Ovary (tissue), 9 donors: ENCODE data around the gene EID3. TPM values are rescaled to one million over a fixed set of nuclear protein-coding genes. Genes with fewer than 3 reads are reported as not detected.

Experiments
- DNase-seq, 5 donors: peaks; one replicate each; pipeline ENCODE4 v3.0.0-alpha.2; 2019 to 2020
- H3K27ac ChIP-seq, 2 donors: fragments of 200-600 bp; one replicate each; pipeline versions ENCODE4 v1.5.1 to v1.8.0; 2019 to 2022
- H3K27me3 ChIP-seq: fragments of 200-600 bp; one replicate; pipeline ENCODE4 v1.8.0; 2022
- H3K36me3 ChIP-seq: fragments of 200-600 bp; sonication (generic); one replicate; pipeline ENCODE4 v1.5.1; 2019
- H3K4me1 ChIP-seq: one replicate; pipeline ENCODE4 v1.8.1; 2013; ENCODE audit warnings: mild to moderate bottlenecking, moderate library complexity; ENCODE audit not compliant: insufficient read depth
- H3K4me3 ChIP-seq: fragments of 200-600 bp; sonication (generic); one replicate; pipeline ENCODE4 v1.5.1; 2017
- H3K9me3 ChIP-seq, 2 donors: fragments of 200-600 bp in 1 of 2; sonication (generic) in 1 of 2; one replicate each; pipeline versions ENCODE4 v1.5.1 to v1.8.1; 2013 to 2019; ENCODE audit warnings: mild to moderate bottlenecking in 1 of 2, moderate library complexity in 1 of 2
- EP300 ChIP-seq: sonication (generic); formaldehyde crosslinking; IDR thresholded peaks from one replicate; pipeline ENCODE4 v1.6.1; 2017; ENCODE audit warnings: antibody characterized with exemption
- POLR2A ChIP-seq: fragments of 450-650 bp; IDR thresholded peaks from one replicate; pipeline ENCODE4 v1.6.1; 2017; ENCODE audit warnings: antibody characterized with exemption, mild to moderate bottlenecking, moderate library complexity
- WGBS, 3 donors: extraction: QIAGEN DNeasy Blood & Tissue Kit in 1 of 3; methylation state at CpG; one replicate each; pipeline versions ENCODE4 v1.1.5 to v1.1.7; 2013 to 2017; 5-methylcytosine and 5-hydroxymethylcytosine counted together
- intact Hi-C, 4 donors: fragments of 100-400 bp; cut with DNase I; formaldehyde crosslinking; loops; one replicate each; pipeline versions ENCODE4 v1.11.0 to v1.15.1; 2022 to 2023
- polyA plus RNA-seq, 2 donors: library from polyadenylated mRNA; stranded (reverse); fragments of 200-250 nt in 1 of 2; fragments of 350-450 nt in 1 of 2; fragmentation: Illumina TruSeq in 1 of 2; extraction: RNeasy Lipid Tissue Mini Kit (QIAGEN cat#74804) in 1 of 2; gene quantifications; one replicate each; pipeline ENCODE4 v1.2.3, GENCODE V29; 2013 to 2014
- total RNA-seq, 7 donors: library from RNA; depleted of rRNA in 2 of 7; stranded (reverse); fragments of >200 nt in 2 of 7; fragmentation: NEBNext Ultra II Directional in 3 of 7; extraction: Animal tissue kit (Norgen Biotek cat#: 25700) in 3 of 7; gene quantifications; one replicate each; pipeline versions ENCODE4 v1.1.0 to v1.2.4, GENCODE V29; 2016 to 2023
- TF ChIP-seq, protein P1 (sequence below), 3 donors: fragments of 450-650 bp in 2 of 3; fragments of 200-600 bp in 1 of 3; IDR thresholded peaks; one replicate each; pipeline versions ENCODE4 v1.5.1 to v1.8.0; 2016 to 2022; ENCODE audit warnings: antibody characterized with exemption in 3 of 3, mild to moderate bottlenecking in 1 of 3
- donor health status: DM: no; HTN: no; CAD: no; lungs with moderate emphysema.
- donor health status: DM: no; HTN: no; CAD: no.
- donor health status: Bipolar disorder and iron deficiency.
- donor health status: DM: yes; HTN: yes; CAD: no.
- donor health status: DM: no; HTN: no; CAD: no.
- donor health status: DM: yes; HTN: yes; CAD: no.

EID3 gene
- total and polyA plus RNA-seq, 9 donors = 3.0 to 23.4 (median 6.2) TPM

GRCh38 chr12:104312654-104313053 lies 9.1 kb downstream of the EID3 start:
- 98 to 100% (median 100%) methylated on average over 1 of the region's 1 CpG for WGBS, 3 donors
- H3K27ac ChIP-seq = no peak overlapping the region
- H3K4me3 ChIP-seq = no peak overlapping the region
- no peak for TF ChIP-seq EP300
- TF ChIP-seq POLR2A = no peak
- TF ChIP-seq, protein P1, sequence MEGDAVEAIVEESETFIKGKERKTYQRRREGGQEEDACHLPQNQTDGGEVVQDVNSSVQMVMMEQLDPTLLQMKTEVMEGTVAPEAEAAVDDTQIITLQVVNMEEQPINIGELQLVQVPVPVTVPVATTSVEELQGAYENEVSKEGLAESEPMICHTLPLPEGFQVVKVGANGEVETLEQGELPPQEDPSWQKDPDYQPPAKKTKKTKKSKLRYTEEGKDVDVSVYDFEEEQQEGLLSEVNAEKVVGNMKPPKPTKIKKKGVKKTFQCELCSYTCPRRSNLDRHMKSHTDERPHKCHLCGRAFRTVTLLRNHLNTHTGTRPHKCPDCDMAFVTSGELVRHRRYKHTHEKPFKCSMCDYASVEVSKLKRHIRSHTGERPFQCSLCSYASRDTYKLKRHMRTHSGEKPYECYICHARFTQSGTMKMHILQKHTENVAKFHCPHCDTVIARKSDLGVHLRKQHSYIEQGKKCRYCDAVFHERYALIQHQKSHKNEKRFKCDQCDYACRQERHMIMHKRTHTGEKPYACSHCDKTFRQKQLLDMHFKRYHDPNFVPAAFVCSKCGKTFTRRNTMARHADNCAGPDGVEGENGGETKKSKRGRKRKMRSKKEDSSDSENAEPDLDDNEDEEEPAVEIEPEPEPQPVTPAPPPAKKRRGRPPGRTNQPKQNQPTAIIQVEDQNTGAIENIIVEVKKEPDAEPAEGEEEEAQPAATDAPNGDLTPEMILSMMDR (IDR thresholded peaks at IDR 0.05) = no peak
- H3K9me3 ChIP-seq = no peaks in the 10 kb centered on the region
- DNase-seq = no peak
- peaks cover 7% of the 10 kb centered on the region for H3K4me1 ChIP-seq
- no peaks in the 10 kb centered on the region for H3K36me3 ChIP-seq
- intact Hi-C loops = no loop called here
- no peaks in the 10 kb centered on the region for H3K27me3 ChIP-seq

DNA sequence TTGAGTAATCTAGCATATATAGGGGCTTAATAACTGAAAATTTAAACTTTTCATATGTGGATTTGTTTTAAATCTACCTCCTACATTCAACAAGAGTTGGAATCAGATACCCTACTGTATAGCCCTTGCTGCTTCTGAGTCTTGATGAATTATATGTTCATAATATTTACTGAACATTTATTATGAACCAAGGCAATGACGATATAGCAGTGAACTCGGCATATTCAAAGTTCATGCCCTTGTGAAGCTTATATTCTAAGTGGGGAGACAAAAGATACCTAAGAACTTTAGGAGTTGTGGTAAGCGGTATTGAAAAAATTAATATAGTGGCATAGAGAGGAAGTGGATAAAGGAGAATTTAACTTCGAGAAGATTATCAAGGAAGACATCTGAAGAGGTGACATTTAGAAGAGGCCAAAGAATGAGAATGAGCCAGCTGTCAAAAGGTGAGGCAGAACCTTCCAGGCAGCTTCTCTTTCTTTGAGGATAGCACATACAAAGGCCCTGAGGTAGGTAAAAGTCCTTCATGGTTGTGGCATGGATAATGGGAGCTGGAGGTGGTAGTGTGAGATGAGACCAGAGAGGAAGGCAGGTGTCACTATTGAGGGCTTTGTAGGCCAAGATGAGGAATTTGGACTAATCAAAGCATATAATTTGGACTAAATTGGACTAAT lies 10.2 kb downstream of the EID3 start:
- no peaks in the 10 kb centered on the region for H3K36me3 ChIP-seq
- intact Hi-C loops = no loop called here
- H3K4me1 ChIP-seq = peaks cover 7% of the 10 kb centered on the region
- no peaks in the 10 kb centered on the region for H3K27me3 ChIP-seq
- DNase-seq = no peak
- 70 to 89% (median 78%) methylated on average over 4 of the region's 4 CpGs for WGBS, 3 donors
- H3K27ac ChIP-seq = no peak overlapping the region
- TF ChIP-seq, protein P1 (IDR thresholded peaks at IDR 0.05) = no peak
- TF ChIP-seq EP300 (no peak), POLR2A (no peak)
- no peaks in the 10 kb centered on the region for H3K9me3 ChIP-seq
- no peak overlapping the region for H3K4me3 ChIP-seq

DNA sequence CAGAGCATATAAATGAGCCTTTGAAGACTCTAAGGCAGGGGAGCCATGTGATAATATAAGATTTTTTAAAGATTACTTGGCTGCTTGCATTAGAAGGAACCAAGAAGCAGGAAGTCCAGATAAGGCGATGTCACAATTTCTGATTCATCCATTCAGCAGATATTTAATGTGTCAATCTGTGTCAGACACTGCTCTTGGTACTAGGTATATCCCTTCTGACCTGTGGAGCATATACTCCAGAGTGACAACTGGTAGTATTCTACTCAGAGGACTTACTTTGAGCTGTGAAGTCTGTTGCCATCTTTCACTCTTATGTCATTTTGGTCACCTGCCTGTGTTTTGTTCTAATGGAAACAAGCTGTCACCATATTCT lies 10.7 kb downstream of the EID3 start:
- no peak overlapping the region for H3K27ac ChIP-seq
- TF ChIP-seq, protein P1 (IDR thresholded peaks at IDR 0.05) = no peak
- TF ChIP-seq POLR2A (no peak), EP300 (no peak)
- peaks cover 7% of the 10 kb centered on the region for H3K4me1 ChIP-seq
- intact Hi-C loops = no loop called here
- no peak overlapping the region for H3K4me3 ChIP-seq
- 95 to 98% (median 97%) methylated on average over 1 of the region's 1 CpG for WGBS, 3 donors
- H3K36me3 ChIP-seq = no peaks in the 10 kb centered on the region
- H3K27me3 ChIP-seq = no peaks in the 10 kb centered on the region
- no peak for DNase-seq
- no peaks in the 10 kb centered on the region for H3K9me3 ChIP-seq

GRCh38 chr12:104315326-104316224 lies 12.0 kb downstream of the EID3 start:
- Histone ChIP-seq H3K27me3 (no peaks in the 10 kb centered on the region), H3K4me3 (no peak overlapping the region), H3K36me3 (no peaks in the 10 kb centered on the region), H3K27ac (no peak overlapping the region), H3K4me1 (peaks cover 5% of the 10 kb centered on the region), H3K9me3 (no peaks in the 10 kb centered on the region)
- WGBS, 3 donors = 24 to 54% (median 39%) methylated on average over 10 of the region's 10 CpGs
- DNase-seq = no peak
- intact Hi-C loops = no loop called here
- TF ChIP-seq, protein P1 (IDR thresholded peaks at IDR 0.05) = no peak
- TF ChIP-seq EP300 (no peak), POLR2A (no peak)
